Right kidney (tissue), 1 donor: ENCODE results near the gene FCAR.
"Not testable (repeated sequence)": the region's sequence is repeated elsewhere in the genome, so short reads cannot be mapped to it uniquely, and the experiment has no call there.

Experiments used
- DNase-seq: peaks from one replicate; pipeline ENCODE4 v3.0.0-alpha.2; 2016

FCAR gene

GRCh38 chr19:54894106-54894505 lies 20.1 kb downstream of the FCAR start:
- DNase-seq, result not testable (repeated sequence)

- DNase-seq, result no peak
These were observed 22.0 kb downstream of the FCAR start for GRCh38 chr19:54896036-54896435.

GRCh38 chr19:54898685-54899084 lies 24.6 kb downstream of the FCAR start:
- not testable (repeated sequence) for DNase-seq

- DNase-seq, result not testable (repeated sequence)
These were observed 25.6 kb downstream of the FCAR start for GRCh38 chr19:54899646-54900045.

- not testable (repeated sequence) for DNase-seq
These were observed 27.1 kb downstream of the FCAR start for GRCh38 chr19:54901153-54901552.

GRCh38 chr19:54902061-54902460 lies 28.0 kb downstream of the FCAR start:
- DNase-seq, result no peak

- no peak for DNase-seq
These were observed 29.3 kb downstream of the FCAR start for GRCh38 chr19:54903303-54903702.

GRCh38 chr19:54904261-54904660 lies 30.2 kb downstream of the FCAR start:
- DNase-seq, result not testable (repeated sequence)

GRCh38 chr19:54905421-54905802 lies 31.4 kb downstream of the FCAR start:
- DNase-seq, result no peak

- no peak for DNase-seq
These were observed 31.9 kb downstream of the FCAR start, which contains the start of gene NCR1 for GRCh38 chr19:54905803-54906511. NCR1 (plus strand) TSS chr19:54906148; CDS start chr19:54906188, 40 bp downstream.

- DNase-seq, result no peak
These were observed 32.8 kb downstream of the FCAR start for GRCh38 chr19:54906819-54907218.

GRCh38 chr19:54907899-54908298 lies 33.9 kb downstream of the FCAR start:
- not testable (repeated sequence) for DNase-seq

GRCh38 chr19:54916822-54917221 lies 42.8 kb downstream of the FCAR start:
- no peak for DNase-seq

GRCh38 chr19:54918499-54918898 lies 44.5 kb downstream of the FCAR start:
- no peak for DNase-seq

- DNase-seq, result not testable (repeated sequence)
These were observed 45.9 kb downstream of the FCAR start for GRCh38 chr19:54919646-54920563.

GRCh38 chr19:54921082-54921481 lies 47.0 kb downstream of the FCAR start:
- no peak for DNase-seq

GRCh38 chr19:54923276-54923675 lies 49.2 kb downstream of the FCAR start:
- no peak for DNase-seq

GRCh38 chr19:54928299-54928698 lies 54.3 kb downstream of the FCAR start:
- DNase-seq, result no peak

- DNase-seq, result no peak
These were observed 63.9 kb downstream of the FCAR start for GRCh38 chr19:54937926-54938325.

- no peak for DNase-seq
These were observed 64.9 kb downstream of the FCAR start for GRCh38 chr19:54938906-54939305.

- not testable (repeated sequence) for DNase-seq
These were observed 65.5 kb downstream of the FCAR start for GRCh38 chr19:54939538-54939937.
